Measurements from ENCODE around the gene ITGA2B.
"Not testable (repeated sequence)": the region's sequence is repeated elsewhere in the genome, so short reads cannot be mapped to it uniquely, and the experiment has no call there.

Gene ITGA2B

GRCh38 chr17:44329516-44329915, 59.9 kb downstream of the ITGA2B start:
- not testable (repeated sequence) for DNase-seq

- DNase-seq = no peak
Observed at GRCh38 chr17:44327715-44328449, 61.6 kb downstream of the ITGA2B start.

GRCh38 chr17:44326861-44327444, 62.5 kb downstream of the ITGA2B start:
- DNase-seq = peak; percentile 93

GRCh38 chr17:44324571-44325275, 64.7 kb downstream of the ITGA2B start, which contains the start of gene SLC25A39:
Gene SLC25A39, minus strand, starts transcription at chr17:44324823. Its CDS starts 1,261 bp downstream, at chr17:44323562.
- DNase-seq = peak; percentile 92

GRCh38 chr17:44324092-44324570, 65.3 kb downstream of the ITGA2B start:
- DNase-seq = no peak

- no peak for DNase-seq
Observed at GRCh38 chr17:44323359-44324091, 65.9 kb downstream of the ITGA2B start.

GRCh38 chr17:44322236-44322895, 67.1 kb downstream of the ITGA2B start:
- DNase-seq = no peak
